CD14-positive monocyte (primary cell): ENCODE data around the gene MAP3K7CL. TPM values are rescaled to one million over a fixed set of nuclear protein-coding genes. Genes with fewer than 3 reads are reported as not detected.

Source experiments
- DNase-seq, 3 donors: peaks; one replicate each; pipeline ENCODE4 v3.0.0-alpha.2; 2011 to 2022
- H2AFZ ChIP-seq: 2 replicates; pipeline ENCODE4 v1.6.0; 2012; ENCODE audit warnings: mild to moderate bottlenecking, low read depth, low read length, inconsistent platforms; ENCODE audit not compliant: insufficient read depth, poor library complexity, severe bottlenecking
- H3K27ac ChIP-seq, 2 donors: 1 replicate in 1 of 2; 2 replicates in 1 of 2; pipeline ENCODE4 v1.5.1; 2012 to 2013; ENCODE audit warnings: low read length in 2 of 2, control low read depth in 1 of 2, inconsistent platforms in 1 of 2, low read depth in 1 of 2, mild to moderate bottlenecking in 1 of 2
- H3K27me3 ChIP-seq, 2 donors: one replicate each; pipeline versions ENCODE4 v1.6.0 to v1.6.1; 2011 to 2013; ENCODE audit warnings: low read length in 2 of 2; ENCODE audit not compliant: control insufficient read depth in 2 of 2, insufficient read depth in 2 of 2
- H3K36me3 ChIP-seq, 2 donors: replicated peaks in 1 of 2; 1 replicate in 1 of 2; 2 replicates in 1 of 2; pipeline versions ENCODE4 v1.5.1 to v1.6.1; 2012 to 2013; ENCODE audit warnings: low read length in 2 of 2, control low read depth in 1 of 2, inconsistent platforms in 1 of 2, mild to moderate bottlenecking in 1 of 2; ENCODE audit not compliant: insufficient read depth in 2 of 2, control insufficient read depth in 1 of 2
- H3K4me1 ChIP-seq, 2 donors: 1 replicate in 1 of 2; 2 replicates in 1 of 2; pipeline versions ENCODE4 v1.5.1 to v1.6.1; 2012 to 2013; ENCODE audit warnings: low read length in 2 of 2, control low read depth in 1 of 2, inconsistent platforms in 1 of 2, mild to moderate bottlenecking in 1 of 2, moderate library complexity in 1 of 2; ENCODE audit not compliant: insufficient read depth in 2 of 2, control insufficient read depth in 1 of 2
- H3K4me2 ChIP-seq: replicated peaks from 2 replicates; pipeline ENCODE3; 2012; ENCODE audit warnings: low read length, moderate library complexity, mild to moderate bottlenecking; ENCODE audit not compliant: poor library complexity, severe bottlenecking; ENCODE audit errors: extremely low read depth
- H3K4me3 ChIP-seq, 3 experiments: fragments of 200-600 bp in 1 of 3; sonication (generic) in 1 of 3; replicated peaks in 1 of 3; 1 replicate in 2 of 3; 2 replicates in 1 of 3; pipeline ENCODE4 v1.5.1; 2011 to 2013; ENCODE audit warnings: low read length in 3 of 3, mild to moderate bottlenecking in 3 of 3, control low read depth in 2 of 3, low read depth in 2 of 3, inconsistent platforms in 1 of 3, moderate library complexity in 1 of 3
- H3K79me2 ChIP-seq: 2 replicates; pipeline ENCODE4 v1.6.0; 2012; ENCODE audit warnings: mild to moderate bottlenecking, control low read depth, inconsistent platforms, low read length, moderate library complexity; ENCODE audit not compliant: insufficient read depth
- H3K9ac ChIP-seq: 2 replicates; pipeline ENCODE4 v1.6.0; 2017; ENCODE audit warnings: low read length, mild to moderate bottlenecking; ENCODE audit not compliant: insufficient read depth, poor library complexity, severe bottlenecking
- H3K9me3 ChIP-seq, 2 donors: replicated peaks in 1 of 2; 1 replicate in 1 of 2; 2 replicates in 1 of 2; pipeline versions ENCODE4 v1.5.1 to v1.6.1; 2012 to 2013; ENCODE audit warnings: low read length in 2 of 2, control low read depth in 1 of 2; ENCODE audit not compliant: control insufficient read depth in 1 of 2, insufficient read depth in 1 of 2
- H4K20me1 ChIP-seq: 2 replicates; pipeline ENCODE4 v1.6.0; 2012; ENCODE audit warnings: mild to moderate bottlenecking, low read length, control low read depth, moderate library complexity; ENCODE audit not compliant: insufficient read depth
- H3K27ac Mint-ChIP-seq, 7 donors: one replicate each; pipeline ENCODE4 v1.8.0; 2020; ENCODE audit warnings: mild to moderate bottlenecking in 7 of 7, mixed read lengths in 7 of 7, moderate library complexity in 6 of 7, inconsistent platforms in 2 of 7
- H3K27me3 Mint-ChIP-seq, 3 donors: one replicate each; pipeline ENCODE4 v1.8.0; 2021 to 2022; ENCODE audit warnings: low read depth in 3 of 3, mild to moderate bottlenecking in 3 of 3, mixed read lengths in 3 of 3, moderate library complexity in 3 of 3, inconsistent platforms in 1 of 3
- H3K36me3 Mint-ChIP-seq, 2 donors: one replicate each; pipeline ENCODE4 v1.8.0; 2020; ENCODE audit warnings: mixed read lengths in 2 of 2, inconsistent platforms in 1 of 2, mild to moderate bottlenecking in 1 of 2
- H3K4me1 Mint-ChIP-seq: one replicate; pipeline ENCODE4 v1.8.0; 2020; ENCODE audit warnings: mild to moderate bottlenecking, mixed read lengths
- H3K4me3 Mint-ChIP-seq, 2 donors: one replicate each; pipeline ENCODE4 v1.8.0; 2020; ENCODE audit warnings: mild to moderate bottlenecking in 2 of 2, mixed read lengths in 2 of 2, moderate library complexity in 1 of 2
- H3K9me3 Mint-ChIP-seq, 7 donors: one replicate each; pipeline ENCODE4 v1.8.0; 2020 to 2022; ENCODE audit warnings: mixed read lengths in 7 of 7, mild to moderate bottlenecking in 6 of 7, moderate library complexity in 6 of 7, inconsistent platforms in 2 of 7
- WGBS: methylation state at CpG from one replicate; pipeline ENCODE4 v1.1.5; 2013; ENCODE audit warnings: missing lambda C conversion rate; ENCODE audit not compliant: insufficient coverage; 5-methylcytosine and 5-hydroxymethylcytosine counted together
- intact Hi-C, 2 donors: fragments of 100-400 bp; cut with micrococcal nuclease; formaldehyde crosslinking; loops; one replicate each; pipeline versions ENCODE4 v1.15.0 to v1.15.1; 2023
- polyA plus RNA-seq, 3 donors: library from polyadenylated mRNA; depleted of rRNA in 1 of 3; unstranded in 2 of 3; stranded (reverse) in 1 of 3; fragments of 300-500 nt in 2 of 3; fragments of >200 nt in 1 of 3; fragmentation: Illumina TruSeq in 2 of 3; gene quantifications; 1 replicate in 2 of 3; 2 replicates in 1 of 3; pipeline ENCODE4 v1.2.3, GENCODE V29; 2012 to 2021
- TF ChIP-seq, protein P1 (sequence below): fragments of 200-600 bp; IDR thresholded peaks from one replicate; pipeline ENCODE4 v1.8.0; 2022; ENCODE audit warnings: antibody characterized with exemption, mild to moderate bottlenecking

Gene MAP3K7CL
- polyA plus RNA-seq, 3 donors: 14.6 to 15.8 (median 15.7) TPM

DNA sequence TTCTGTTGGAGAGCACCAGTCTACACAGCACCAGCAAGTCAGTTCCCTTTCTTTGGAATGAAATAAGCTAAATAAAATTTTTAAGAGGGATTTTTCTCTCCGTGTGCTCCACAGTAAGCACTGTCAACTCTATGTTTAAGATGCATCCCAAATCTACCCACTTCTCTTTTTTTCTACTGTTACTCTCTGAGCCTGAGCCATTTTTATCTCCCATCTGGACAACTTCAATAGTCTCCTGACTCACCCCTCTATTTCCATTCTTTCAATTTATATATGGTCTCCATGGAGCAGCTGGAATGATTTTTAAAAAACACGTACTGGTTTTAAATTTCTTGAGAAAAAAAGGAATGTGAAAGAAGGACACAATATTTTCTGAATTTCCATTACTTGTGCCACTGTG lies 32.3 kb upstream of the MAP3K7CL start:
- peak overlapping the region in 1 of 2 donors; percentile 98 for H3K27ac ChIP-seq
- no peak overlapping the region for H3K4me3 ChIP-seq
- WGBS: no CpG with 5 or more reads among the region's 2 CpGs
- intact Hi-C loops: no loop called here
- H3K4me1 Mint-ChIP-seq: peaks cover 59% of the 10 kb centered on the region
- no peaks in the 10 kb centered on the region for H3K36me3 ChIP-seq
- DNase-seq: no peak
- no peak overlapping the region for H3K9ac ChIP-seq
- peaks cover 0 to 2% (median 0%) of the 10 kb centered on the region in 3 donors for H3K27me3 Mint-ChIP-seq
- no peaks in the 10 kb centered on the region for H4K20me1 ChIP-seq
- no peaks in the 10 kb centered on the region for H3K79me2 ChIP-seq
- no peak overlapping the region for H3K4me3 Mint-ChIP-seq
- no peak overlapping the region for H2AFZ ChIP-seq
- H3K9me3 Mint-ChIP-seq: peaks cover 0 to 5% (median 0%) of the 10 kb centered on the region in 7 donors
- H3K9me3 ChIP-seq: no peaks in the 10 kb centered on the region
- TF ChIP-seq, protein P1, sequence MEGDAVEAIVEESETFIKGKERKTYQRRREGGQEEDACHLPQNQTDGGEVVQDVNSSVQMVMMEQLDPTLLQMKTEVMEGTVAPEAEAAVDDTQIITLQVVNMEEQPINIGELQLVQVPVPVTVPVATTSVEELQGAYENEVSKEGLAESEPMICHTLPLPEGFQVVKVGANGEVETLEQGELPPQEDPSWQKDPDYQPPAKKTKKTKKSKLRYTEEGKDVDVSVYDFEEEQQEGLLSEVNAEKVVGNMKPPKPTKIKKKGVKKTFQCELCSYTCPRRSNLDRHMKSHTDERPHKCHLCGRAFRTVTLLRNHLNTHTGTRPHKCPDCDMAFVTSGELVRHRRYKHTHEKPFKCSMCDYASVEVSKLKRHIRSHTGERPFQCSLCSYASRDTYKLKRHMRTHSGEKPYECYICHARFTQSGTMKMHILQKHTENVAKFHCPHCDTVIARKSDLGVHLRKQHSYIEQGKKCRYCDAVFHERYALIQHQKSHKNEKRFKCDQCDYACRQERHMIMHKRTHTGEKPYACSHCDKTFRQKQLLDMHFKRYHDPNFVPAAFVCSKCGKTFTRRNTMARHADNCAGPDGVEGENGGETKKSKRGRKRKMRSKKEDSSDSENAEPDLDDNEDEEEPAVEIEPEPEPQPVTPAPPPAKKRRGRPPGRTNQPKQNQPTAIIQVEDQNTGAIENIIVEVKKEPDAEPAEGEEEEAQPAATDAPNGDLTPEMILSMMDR: no peak
- H3K27me3 ChIP-seq: no peaks in the 10 kb centered on the region
- no peak overlapping the region for H3K4me2 ChIP-seq
- peaks cover 6 to 8% of the 10 kb centered on the region in 2 donors for H3K36me3 Mint-ChIP-seq
- peaks cover 50 to 67% of the 10 kb centered on the region in 2 donors for H3K4me1 ChIP-seq
- peak overlapping the region in 6 of 7 donors; percentile 57 to 98 (median 89) for H3K27ac Mint-ChIP-seq

DNA sequence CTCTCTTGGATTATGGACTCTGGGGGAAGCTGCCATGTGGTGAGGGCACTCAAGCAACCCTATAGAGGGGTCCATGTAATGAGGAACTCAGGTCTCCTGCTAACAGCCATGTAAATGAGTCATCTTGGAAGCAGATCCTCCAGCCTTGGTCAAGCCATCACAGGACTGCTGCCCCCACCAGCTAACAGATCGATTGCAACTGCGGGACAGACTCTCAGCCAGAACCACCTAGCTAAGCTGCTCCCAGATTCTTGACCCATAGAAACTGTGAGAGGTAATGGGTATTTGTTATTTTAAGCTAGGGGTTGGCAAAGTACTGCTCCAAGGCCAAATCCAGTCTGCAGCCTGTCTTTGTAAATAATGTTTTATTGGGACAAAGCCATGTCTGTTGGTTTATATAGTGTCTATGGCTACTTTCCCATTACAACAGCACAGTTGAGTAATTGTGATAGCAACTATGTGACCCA lies 27.6 kb upstream of the MAP3K7CL start:
- H3K36me3 ChIP-seq: no peaks in the 10 kb centered on the region
- no peaks in the 10 kb centered on the region for H3K79me2 ChIP-seq
- H3K4me2 ChIP-seq: no peak overlapping the region
- peaks cover 29 to 33% of the 10 kb centered on the region in 2 donors for H3K4me1 ChIP-seq
- intact Hi-C loops: loop anchor here in 1 of 2 donors (5.0 kb wide), 1 partner anchor 59 kb away; no protein-coding TSS in a partner anchor
- WGBS: no CpG with 5 or more reads among the region's 2 CpGs
- Mint-ChIP-seq H3K27me3 (peaks cover 0 to 3% (median 0%) of the 10 kb centered on the region in 3 donors), H3K4me1 (peaks cover 35% of the 10 kb centered on the region), H3K27ac (peak overlapping the region in 4 of 7 donors; percentile 9 to 70 (median 63)), H3K4me3 (no peak overlapping the region), H3K36me3 (peaks cover 8 to 9% of the 10 kb centered on the region in 2 donors), H3K9me3 (peaks cover 0 to 3% (median 0%) of the 10 kb centered on the region in 7 donors)
- H3K4me3 ChIP-seq: no peak overlapping the region
- H3K9me3 ChIP-seq: no peaks in the 10 kb centered on the region
- H3K27me3 ChIP-seq: no peaks in the 10 kb centered on the region
- H3K27ac ChIP-seq: no peak overlapping the region
- TF ChIP-seq, protein P1: no peak
- DNase-seq: peak; percentile 22 to 40 (median 26)
- no peak overlapping the region for H2AFZ ChIP-seq
- no peaks in the 10 kb centered on the region for H4K20me1 ChIP-seq
- H3K9ac ChIP-seq: no peak overlapping the region
